Right cardiac atrium (tissue), 5 donors: ENCODE data around the gene ATXN3. TPM values are rescaled to one million over a fixed set of nuclear protein-coding genes. Genes with fewer than 3 reads are reported as not detected.

ENCODE experiments used
- ATAC-seq, 2 donors: fragments of 200-7000 bp; cut with Tn5 transposase; one replicate each; pipeline versions ENCODE4 v1.8.0 to v1.9.1; 2020; ENCODE audit warnings: moderate library complexity in 2 of 2, mild to moderate bottlenecking in 1 of 2
- DNase-seq, 3 donors: peaks; one replicate each; pipeline ENCODE4 v3.0.0-alpha.2; 2020
- H3K27ac ChIP-seq: one replicate; pipeline ENCODE4 v1.5.1; 2013; ENCODE audit warnings: mild to moderate bottlenecking, low read length, control low read depth, moderate library complexity
- H3K27me3 ChIP-seq: one replicate; pipeline ENCODE4 v1.6.1; 2013; ENCODE audit not compliant: control insufficient read depth, insufficient read depth
- H3K4me1 ChIP-seq: one replicate; pipeline ENCODE4 v1.6.1; 2013; ENCODE audit warnings: low read length; ENCODE audit not compliant: control insufficient read depth, insufficient read depth
- H3K4me3 ChIP-seq: one replicate; pipeline ENCODE4 v1.5.1; 2013; ENCODE audit warnings: low read length, control low read depth
- H3K9me3 ChIP-seq: one replicate; pipeline ENCODE4 v1.6.1; 2013; ENCODE audit warnings: low read length; ENCODE audit not compliant: control insufficient read depth
- WGBS: extraction: QIAGEN DNeasy Blood & Tissue Kit; methylation state at CpG from one replicate; pipeline ENCODE4 v1.1.7; 2013; 5-methylcytosine and 5-hydroxymethylcytosine counted together
- intact Hi-C, 4 donors: fragments of 100-400 bp; cut with DNase I; formaldehyde crosslinking; loops; one replicate each; pipeline versions ENCODE4 v1.11.0 to v1.14.0; 2022 to 2023
- long read RNA-seq, 4 donors: library from polyadenylated mRNA; unstranded; transcript quantifications; one replicate each; pipeline ENCODE4 v2.0.0, GENCODE V29; 2020 to 2021
- polyA plus RNA-seq: library from polyadenylated mRNA; stranded (reverse); fragments of 200-250 nt; gene quantifications from one replicate; pipeline ENCODE4 v1.2.3, GENCODE V29; 2013
- total RNA-seq, 4 donors: library from RNA; stranded (reverse); fragmentation: NEBNext Ultra II Directional; extraction: Animal tissue kit (Norgen Biotek cat#: 25700); gene quantifications; one replicate each; pipeline ENCODE4 v1.2.1, GENCODE V29; 2021
- donor health status: healthy with polysubstance abuse.
- donor health status: DM: no; HTN: yes; CAD: no.
- donor health status: DM: no; HTN: no; CAD: no.
- donor health status: DM: no; HTN: yes; CAD: no; lungs with severe emphysema.
- donor health status: DM: yes; HTN: yes; CAD: no.

The ATXN3 gene
- total RNA-seq (10 to 100 TPM; 16.4 to 24.3 (median 21.7) TPM), polyA plus RNA-seq (9.6 TPM)
- long read RNA-seq, donor 1, full-length matches to known transcripts, result 19 of 21 reads
- long read RNA-seq, donor 1, partial matches to known transcripts, result 0 of 21 reads
- long read RNA-seq, donor 1, other reads (novel, unspliced or antisense), result 2 of 21 reads
- long read RNA-seq, donor 2, full-length matches to known transcripts, result 5 of 7 reads
- long read RNA-seq, donor 2, partial matches to known transcripts, result 0 of 7 reads
- long read RNA-seq, donor 2, other reads (novel, unspliced or antisense), result 2 of 7 reads
- long read RNA-seq, donor 3, full-length matches to known transcripts, result 10 of 16 reads
- long read RNA-seq, donor 3, partial matches to known transcripts, result 1 of 16 reads
- long read RNA-seq, donor 3, other reads (novel, unspliced or antisense), result 5 of 16 reads
- long read RNA-seq, donor 4, full-length matches to known transcripts, result 3 of 6 reads
- long read RNA-seq, donor 4, partial matches to known transcripts, result 1 of 6 reads
- long read RNA-seq, donor 4, other reads (novel, unspliced or antisense), result 2 of 6 reads

DNA sequence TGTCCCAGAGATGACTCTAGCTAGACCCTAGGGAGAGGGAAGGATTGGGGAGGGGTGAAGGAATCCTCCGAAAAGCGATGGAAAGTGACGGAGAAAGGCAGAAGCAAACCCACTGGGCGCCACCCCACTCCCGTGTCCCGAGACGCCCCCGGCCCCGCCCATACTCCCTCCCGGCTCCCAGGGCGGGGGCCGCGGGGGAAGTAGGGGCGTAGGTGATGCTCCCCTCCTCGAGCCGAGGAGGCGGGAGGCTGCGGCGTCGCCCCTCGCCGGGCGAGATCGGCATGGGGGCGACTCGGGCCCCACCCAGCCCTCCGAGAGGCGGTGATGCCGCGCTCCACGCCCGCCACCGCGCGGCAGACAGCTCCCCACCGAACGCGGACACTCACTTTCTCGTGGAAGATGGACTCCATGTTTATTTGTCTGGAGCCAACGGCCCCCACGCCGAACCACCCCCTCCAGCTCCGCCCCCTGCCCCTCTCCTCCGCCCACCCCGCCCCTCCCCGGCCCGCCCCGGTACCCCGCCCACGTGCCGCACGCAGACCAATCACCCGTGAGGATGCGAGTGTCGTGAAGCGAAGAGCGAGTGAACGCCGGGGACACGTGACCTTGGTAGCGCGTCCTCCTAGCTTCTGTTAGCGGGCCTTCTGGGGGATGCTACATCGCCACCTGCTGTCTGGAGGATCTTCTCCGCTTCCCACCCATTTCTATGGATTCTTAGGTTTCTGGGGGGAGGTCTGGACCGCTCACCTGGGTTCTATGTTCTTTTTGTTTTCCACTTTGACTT, at the start of gene ATXN3:
Gene ATXN3 (minus strand): TSS at position 440 of the 784 bp plus-strand sequence. CDS start 30 bp downstream, at position 410.
- ATAC-seq (peak; percentile 97), DNase-seq (peak; percentile 98 to 99 (median 99))
- Histone ChIP-seq H3K4me1 (peaks cover 8% of the 10 kb centered on the region), H3K9me3 (no peaks in the 10 kb centered on the region), H3K27me3 (no peaks in the 10 kb centered on the region), H3K4me3 (peak within 1 kb of the TSS; percentile 80), H3K27ac (peak within 1 kb of the TSS; percentile 51)
- WGBS, result under 1% methylated on average over 66 of the region's 66 CpGs
- intact Hi-C loops, result no loop called here

DNA sequence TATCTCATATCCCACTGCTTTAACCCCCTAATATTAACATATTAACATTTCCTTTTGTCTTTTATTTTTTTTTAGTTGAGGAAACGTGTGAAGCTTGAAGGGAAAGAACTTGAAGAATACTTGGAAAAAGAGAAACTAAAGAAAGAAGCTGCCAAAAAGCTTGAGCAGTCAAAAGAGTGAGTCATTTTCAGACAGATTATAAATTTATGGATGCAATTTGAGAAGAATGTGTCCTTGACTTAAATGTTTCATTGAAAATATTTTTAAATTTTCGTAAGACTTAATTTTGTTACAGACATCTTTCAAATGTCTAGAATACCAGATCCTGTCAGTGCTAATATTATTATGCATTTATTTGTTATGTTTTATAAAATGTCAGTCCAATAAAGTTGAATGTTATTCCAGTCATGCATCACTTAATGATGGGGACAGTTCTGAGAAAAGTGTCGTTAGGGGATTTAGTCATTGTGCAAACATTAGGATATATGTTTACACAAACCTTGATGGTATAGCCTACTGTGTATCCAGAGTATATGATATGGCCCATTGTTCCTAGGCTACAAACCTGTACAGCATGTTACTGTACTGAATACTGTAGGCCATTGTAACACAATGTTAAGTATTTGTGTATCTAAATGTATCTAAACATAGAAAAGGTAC, 48.0 kb upstream of the ATXN3 start:
- H3K4me1 ChIP-seq, result no peaks in the 10 kb centered on the region
- H3K27me3 ChIP-seq, result no peaks in the 10 kb centered on the region
- WGBS, result 62% methylated on average over 3 of the region's 3 CpGs
- DNase-seq, result no peak
- H3K9me3 ChIP-seq, result no peaks in the 10 kb centered on the region
- H3K4me3 ChIP-seq, result no peak overlapping the region
- no peak overlapping the region for H3K27ac ChIP-seq
- intact Hi-C loops, result loop anchor here in 1 of 4 donors (10.0 kb wide), 1 partner anchor 300 kb away; no protein-coding TSS in a partner anchor
- no peak for ATAC-seq

DNA sequence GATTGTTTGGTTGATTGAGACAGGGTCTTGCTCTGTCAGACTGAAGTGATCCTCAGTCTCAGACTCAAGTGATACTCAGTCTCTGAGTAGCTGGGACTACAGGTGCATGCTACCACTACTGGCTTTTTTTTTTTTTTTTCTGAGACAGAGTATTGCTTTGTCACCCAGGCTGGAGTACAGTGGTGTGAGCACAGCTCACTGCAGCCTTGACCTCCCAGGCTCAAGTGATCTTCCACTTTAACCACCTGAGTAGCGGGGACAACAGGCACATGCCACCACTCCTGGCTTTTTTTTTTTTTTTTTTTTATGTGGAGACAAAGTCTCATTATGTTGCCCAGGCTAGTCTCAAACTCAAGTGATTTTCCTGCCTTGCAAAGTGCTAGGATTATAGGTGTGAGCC, 47.2 kb upstream of the ATXN3 start:
- 97% methylated on average over 1 of the region's 1 CpG for WGBS
- DNase-seq (no peak), ATAC-seq (no peak)
- Histone ChIP-seq H3K4me1 (no peaks in the 10 kb centered on the region), H3K27me3 (no peaks in the 10 kb centered on the region), H3K4me3 (no peak overlapping the region), H3K9me3 (no peaks in the 10 kb centered on the region), H3K27ac (no peak overlapping the region)
- intact Hi-C loops, result loop anchor here in 1 of 4 donors (10.0 kb wide), 1 partner anchor 301 kb away; no protein-coding TSS in a partner anchor

DNA sequence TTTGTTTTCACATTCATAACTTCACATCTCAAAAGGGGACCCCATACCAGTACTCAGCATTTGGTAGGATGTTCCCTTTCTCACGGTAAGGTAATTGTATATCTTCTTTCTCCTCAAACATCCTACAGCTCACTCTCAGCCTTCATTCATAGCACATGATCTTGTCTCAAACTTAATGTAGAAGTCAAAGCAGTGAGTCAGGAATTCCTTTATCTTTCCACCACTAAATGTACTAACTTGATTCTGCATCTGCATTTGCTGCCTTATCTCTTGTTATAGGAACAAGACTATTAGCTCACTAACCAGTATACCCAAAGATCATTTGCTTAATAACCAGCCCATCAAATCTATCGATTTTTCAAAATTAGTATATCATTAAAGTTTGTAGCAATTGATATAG, 38.3 kb upstream of the ATXN3 start:
- no peaks in the 10 kb centered on the region for H3K27me3 ChIP-seq
- DNase-seq (no peak), ATAC-seq (no peak)
- H3K27ac ChIP-seq, result no peak overlapping the region
- no peaks in the 10 kb centered on the region for H3K9me3 ChIP-seq
- no peaks in the 10 kb centered on the region for H3K4me1 ChIP-seq
- WGBS, result 88% methylated on average over 2 of the region's 2 CpGs
- H3K4me3 ChIP-seq, result no peak overlapping the region
- intact Hi-C loops, result no loop called here

GRCh38 chr14:92143962-92144361, 37.6 kb upstream of the ATXN3 start:
- Histone ChIP-seq H3K4me1 (no peaks in the 10 kb centered on the region), H3K27ac (no peak overlapping the region), H3K9me3 (no peaks in the 10 kb centered on the region), H3K27me3 (no peaks in the 10 kb centered on the region), H3K4me3 (no peak overlapping the region)
- ATAC-seq, result no peak
- 82% methylated on average over 3 of the region's 3 CpGs for WGBS
- intact Hi-C loops, result no loop called here
- no peak for DNase-seq

GRCh38 chr14:92143309-92143708, 36.9 kb upstream of the ATXN3 start:
- 56% methylated on average over 4 of the region's 4 CpGs for whole genome bisulfite sequencing
- intact Hi-C loops, result no loop called here
- no peak overlapping the region for H3K27ac ChIP-seq

DNA sequence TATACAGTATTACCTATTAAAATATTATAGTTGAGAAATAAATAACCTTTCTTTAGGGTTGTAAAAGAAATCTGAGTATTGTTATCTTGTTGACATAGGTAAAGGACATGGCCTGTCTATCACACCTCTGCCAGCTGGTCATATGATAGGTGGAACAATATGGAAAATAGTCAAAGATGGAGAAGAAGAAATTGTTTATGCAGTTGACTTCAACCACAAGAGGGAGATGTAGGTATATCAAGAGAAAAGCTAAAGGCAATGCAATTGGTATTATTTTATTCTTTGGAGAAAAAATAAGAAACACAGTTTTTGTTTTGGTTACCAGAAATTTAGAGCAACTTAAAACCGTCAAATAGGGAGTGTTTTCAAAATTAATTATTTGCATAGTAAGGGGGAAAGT, 28.9 kb upstream of the ATXN3 start:
- DNase-seq, result no peak
- no peak for ATAC-seq
- no peaks in the 10 kb centered on the region for H3K4me1 ChIP-seq
- H3K27ac ChIP-seq, result no peak overlapping the region
- H3K4me3 ChIP-seq, result no peak overlapping the region
- intact Hi-C loops, result no loop called here
- no peaks in the 10 kb centered on the region for H3K9me3 ChIP-seq
- H3K27me3 ChIP-seq, result no peaks in the 10 kb centered on the region
- WGBS, result 40% methylated on average over 1 of the region's 1 CpG

More at GRCh38 chr14:92143309-92143708, 36.9 kb upstream of the ATXN3 start:
- Histone ChIP-seq H3K4me3 (no peak overlapping the region), H3K4me1 (no peaks in the 10 kb centered on the region), H3K27me3 (no peaks in the 10 kb centered on the region), H3K9me3 (no peaks in the 10 kb centered on the region)
- ATAC-seq (no peak), DNase-seq (no peak)

DNA sequence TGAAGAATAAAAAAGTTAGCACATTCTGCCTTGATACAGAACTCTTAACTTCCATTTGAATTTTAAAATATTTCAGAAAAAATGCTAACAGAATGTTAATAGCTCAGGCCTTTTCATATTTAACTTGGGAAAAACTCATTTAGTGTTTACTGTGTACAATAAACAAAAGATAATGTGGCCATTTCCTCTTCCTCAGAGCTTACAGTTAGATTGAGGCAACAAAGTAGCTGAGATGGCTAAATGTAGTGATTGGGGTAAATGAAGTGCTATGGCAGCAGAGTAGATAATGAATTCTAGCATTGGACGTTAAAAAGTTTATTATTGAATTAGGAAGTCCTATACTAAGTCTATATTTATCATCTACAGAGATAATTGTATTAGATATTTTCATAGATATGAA, 28.1 kb upstream of the ATXN3 start:
- Histone ChIP-seq H3K27me3 (no peaks in the 10 kb centered on the region), H3K4me3 (no peak overlapping the region), H3K4me1 (no peaks in the 10 kb centered on the region), H3K27ac (no peak overlapping the region), H3K9me3 (no peaks in the 10 kb centered on the region)
- ATAC-seq (no peak), DNase-seq (no peak)
- WGBS, result 63% methylated on average over 1 of the region's 1 CpG
- intact Hi-C loops, result loop anchor here in 1 of 4 donors (5.0 kb wide), 1 partner anchor 548 kb away; no protein-coding TSS in a partner anchor

GRCh38 chr14:92122761-92123160, 16.4 kb upstream of the ATXN3 start:
- H3K9me3 ChIP-seq, result no peaks in the 10 kb centered on the region
- H3K27me3 ChIP-seq, result no peaks in the 10 kb centered on the region
- peak overlapping the region; percentile 96 for H3K27ac ChIP-seq
- intact Hi-C loops, result no loop called here
- H3K4me1 ChIP-seq, result no peaks in the 10 kb centered on the region
- peak overlapping the region; percentile 50 for H3K4me3 ChIP-seq
- no peak for ATAC-seq
- DNase-seq, result no peak
- 37% methylated on average over 9 of the region's 9 CpGs for WGBS

GRCh38 chr14:92122351-92122677, 15.9 kb upstream of the ATXN3 start:
- Histone ChIP-seq H3K4me3 (peak overlapping the region; percentile 50), H3K9me3 (no peaks in the 10 kb centered on the region), H3K27ac (peak overlapping the region; percentile 96), H3K4me1 (no peaks in the 10 kb centered on the region), H3K27me3 (no peaks in the 10 kb centered on the region)
- ATAC-seq (peak; percentile 35 to 37), DNase-seq (peak in 1 of 3 donors; percentile 53)
- 0% methylated on average over 22 of the region's 22 CpGs for WGBS
- intact Hi-C loops, result no loop called here
